ENCODE data around the gene FAM98A. TPM values are rescaled to one million over a fixed set of nuclear protein-coding genes. Genes with fewer than 3 reads are reported as not detected.

Gene FAM98A
- total and polyA plus RNA-seq, 9 of the 15 experiments (the other 6 are each of a cell fraction or from before 2014, with no cell fraction given): 16.5 to 238 (median 44.6) TPM

GRCh38 chr2:33550206-33550605, 48.9 kb downstream of the FAM98A start (continued):
- TF ChIP-seq CREB3L1 (IDR thresholded peaks at IDR 0.05; ENCODE audit: borderline replicate concordance, low read depth) (no peak), PRPF4 (IDR thresholded peaks at IDR 0.05; ENCODE audit: insufficient read depth, low read depth, low read length, poor library complexity, severe bottlenecking) (no peak)

- Histone ChIP-seq H3K9me1 (ENCODE audit: control insufficient read depth, insufficient read depth, low read length) (no peaks in the 10 kb centered on the region), H3K9ac (ENCODE audit: insufficient read depth in 1 of 2, low read depth in 2 of 2, low read length in 2 of 2) (no peak overlapping the region), H2AFZ (ENCODE audit: low read depth, low read length) (no peak overlapping the region), H3K4me1 (replicated peaks in 1 of 2; ENCODE audit: control insufficient read depth in 2 of 2, insufficient read depth in 2 of 2, low read length in 2 of 2) (no peaks in the 10 kb centered on the region), H3K36me3 (ENCODE audit: control insufficient read depth, insufficient read depth, low read length) (no peaks in the 10 kb centered on the region), H3K4me2 (ENCODE audit: insufficient read depth, low read length) (no peak overlapping the region), H3K4me3 (no peak overlapping the region), H3K79me2 (ENCODE audit: control insufficient read depth, insufficient read depth, low read length) (no peaks in the 10 kb centered on the region), H3K27ac (ENCODE audit: extremely low read depth, low read depth, low read length) (no peak overlapping the region), H3K9me3 (replicated peaks; ENCODE audit: control insufficient read depth, insufficient read depth, low read depth, low read length) (no peaks in the 10 kb centered on the region), H4K20me1 (replicated peaks; ENCODE audit: control insufficient read depth, insufficient read depth, low read length) (no peaks in the 10 kb centered on the region), H3K27me3 (ENCODE audit: control insufficient read depth in 2 of 2, insufficient read depth in 2 of 2, low read length in 2 of 2) (peaks cover 0 to 12% of the 10 kb centered on the region in 2 experiments; a peak in 2 of 5 replicates)
- FAIRE-seq (no peak), DNase-seq (ENCODE audit: extremely low read depth in 1 of 4, low spot score in 3 of 4) (no peak), ATAC-seq (no peak)
- ChIA-PET CTCF (ENCODE audit: low intra/inter-chr PET ratio) (no interaction called here), POLR2A (interaction anchor here (1.0 kb wide), 1 partner anchor 8 kb away, joined by 3 read pairs; no protein-coding TSS in a partner anchor)
- in situ Hi-C loops (cut with MboI): no loop called here
- no TSS peak for BruUV-seq (replicated peaks)
- intact Hi-C loops (cut with micrococcal nuclease): no loop called here
- 3% methylated on average over 4 of the region's 4 CpGs for WGBS (ENCODE audit: insufficient coverage, low coverage, missing lambda C conversion rate)
- TF ChIP-seq KLF16 (IDR thresholded peaks at IDR 0.05): no peak
- no peak for TF ChIP-seq ZNF407 (IDR thresholded peaks at IDR 0.05; ENCODE audit: low read depth)
- TF ChIP-seq ZNF740 (CRISPR knock-in tag; IDR thresholded peaks at IDR 0.05): no peak
- no peak for TF ChIP-seq ZNF740 (tag; IDR thresholded peaks at IDR 0.05)
- TF ChIP-seq VEZF1 (CRISPR knock-in tag; IDR thresholded peaks at IDR 0.05): no peak
Observed at GRCh38 chr2:33541243-33541642, 57.9 kb downstream of the FAM98A start.
